CD4-positive, alpha-beta T cell treated with Interleukin-10 for 1 hour (primary cell): Measurements from ENCODE around the gene PLAGL2.

Experiments used
- DNase-seq: peaks from one replicate; pipeline ENCODE4 v3.0.0-alpha.2; 2020

The PLAGL2 gene

GRCh38 chr20:32230707-32231106, 23.2 kb upstream of the PLAGL2 start:
- DNase-seq: no peak

- no peak for DNase-seq
These were observed 21.8 kb upstream of the PLAGL2 start for GRCh38 chr20:32229251-32229747.

DNA sequence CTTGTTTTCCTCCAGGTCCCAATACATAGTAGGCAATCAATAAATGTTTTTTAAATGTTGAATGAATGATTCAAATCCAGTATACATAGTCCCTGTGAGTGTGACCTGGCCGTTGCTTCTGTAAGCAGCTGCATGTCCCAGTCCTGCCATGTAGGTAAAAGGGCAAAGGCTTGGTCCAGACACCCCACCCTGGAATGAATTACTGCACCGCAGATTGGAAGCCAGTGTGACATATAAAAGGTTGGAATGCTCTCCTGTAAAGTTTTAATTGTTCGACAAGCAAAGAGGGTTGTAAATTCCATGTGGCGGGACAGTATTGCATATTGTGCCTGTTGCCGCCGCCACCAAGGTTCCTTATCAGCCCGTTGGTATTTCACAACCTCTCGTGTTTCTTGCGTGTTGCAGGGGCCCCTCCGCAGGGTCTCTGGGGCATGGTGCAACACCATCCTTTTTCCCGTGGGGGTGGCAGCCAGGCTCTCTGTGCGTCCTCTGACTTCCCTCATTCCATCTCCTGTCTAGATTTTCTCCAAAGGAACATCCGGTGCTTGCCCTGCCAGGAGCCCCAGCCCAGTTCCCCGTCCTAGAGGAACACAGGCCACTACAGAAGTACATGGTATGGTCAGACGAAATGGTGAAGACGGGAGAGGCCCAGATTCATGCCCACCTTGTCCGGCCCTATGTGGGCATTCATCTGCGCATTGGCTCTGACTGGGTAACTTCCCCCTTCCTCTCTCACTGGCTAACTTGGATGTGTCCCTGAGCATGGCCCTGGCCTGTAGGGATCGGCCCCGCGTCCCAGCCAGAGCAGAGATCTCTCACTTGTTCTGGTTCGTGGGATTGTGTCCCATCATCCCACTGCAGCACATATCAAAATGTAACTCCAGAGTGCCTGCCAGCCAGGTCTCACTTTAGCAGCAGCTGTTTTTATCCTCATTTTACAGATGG, 20.5 kb upstream of the PLAGL2 start:
- DNase-seq: no peak

DNA sequence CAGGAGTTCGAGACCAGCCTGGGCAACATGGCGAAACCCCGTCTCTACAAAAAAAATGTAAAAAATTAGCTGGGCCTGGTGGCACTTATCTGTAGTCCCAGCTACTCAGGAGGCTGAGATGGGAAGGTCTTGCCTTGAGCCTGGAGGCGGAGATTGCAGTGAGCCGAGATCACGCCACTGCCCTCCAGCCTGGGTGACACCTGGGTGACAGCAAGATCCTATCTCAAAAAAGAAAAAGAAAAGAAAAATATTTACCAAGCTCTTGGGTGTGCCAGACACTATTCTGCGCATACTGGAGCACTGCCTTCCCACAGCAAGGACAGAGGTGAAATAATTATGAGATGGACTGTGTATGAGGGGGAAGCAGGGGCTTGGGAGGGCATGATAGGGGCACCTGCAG, 19.8 kb upstream of the PLAGL2 start:
- DNase-seq: no peak

- DNase-seq: no peak
These were observed 18.8 kb upstream of the PLAGL2 start for GRCh38 chr20:32226391-32226790.

DNA sequence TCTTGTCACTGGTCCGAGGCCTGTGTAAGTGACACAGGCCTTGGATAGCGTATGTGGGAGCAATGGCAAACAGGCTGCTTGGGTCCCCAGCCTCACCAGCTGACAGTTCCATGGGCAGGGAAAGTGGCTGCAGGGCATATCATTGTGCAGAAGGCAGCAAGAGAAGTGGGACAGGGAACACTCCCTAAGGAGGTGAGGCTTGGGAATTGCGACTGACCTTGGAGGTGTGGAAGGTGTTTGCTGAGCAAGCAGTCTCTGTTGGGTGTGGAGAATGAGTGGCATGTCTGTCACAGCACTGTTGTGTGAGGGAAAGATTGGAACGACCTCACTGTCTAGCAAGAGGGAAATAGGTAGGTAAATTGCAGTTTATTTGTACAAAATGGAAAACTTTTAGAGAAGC, 16.9 kb upstream of the PLAGL2 start:
- no peak for DNase-seq

DNA sequence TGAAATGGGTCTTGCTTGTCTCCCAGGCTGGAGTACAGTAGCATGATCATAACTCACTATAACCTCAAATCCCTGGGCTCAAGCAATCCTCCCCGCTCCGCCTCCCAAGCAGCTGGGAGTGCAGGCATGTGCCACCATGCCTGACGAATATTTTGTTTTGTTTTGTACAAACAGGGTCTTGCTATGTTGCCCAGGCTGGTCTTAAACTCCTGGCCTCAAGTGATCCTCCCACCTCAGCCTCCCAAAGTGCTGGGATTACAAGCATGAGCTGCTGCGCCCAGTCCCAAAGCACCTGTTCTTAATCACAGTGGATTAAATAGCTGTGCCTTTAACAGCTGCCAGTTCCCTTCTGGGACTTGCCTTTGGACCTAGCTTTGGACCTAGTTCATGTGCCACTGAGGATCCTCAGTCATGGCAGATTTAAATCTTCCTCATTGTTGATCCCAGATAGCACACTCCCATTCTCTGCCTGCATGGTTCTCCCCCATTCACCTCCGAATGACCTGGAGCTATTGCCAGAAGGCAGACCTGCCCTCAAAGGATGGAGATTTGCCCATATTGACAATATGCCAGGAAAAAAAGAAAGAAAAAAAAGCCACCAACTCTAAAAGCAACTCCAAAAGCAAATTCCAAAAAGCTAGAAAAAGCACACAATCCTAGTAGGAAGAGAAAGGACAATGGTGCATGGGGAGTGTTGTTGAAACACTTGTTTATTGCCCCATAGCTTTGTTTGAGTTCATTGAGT, 10.8 kb upstream of the PLAGL2 start:
- DNase-seq: no peak

DNA sequence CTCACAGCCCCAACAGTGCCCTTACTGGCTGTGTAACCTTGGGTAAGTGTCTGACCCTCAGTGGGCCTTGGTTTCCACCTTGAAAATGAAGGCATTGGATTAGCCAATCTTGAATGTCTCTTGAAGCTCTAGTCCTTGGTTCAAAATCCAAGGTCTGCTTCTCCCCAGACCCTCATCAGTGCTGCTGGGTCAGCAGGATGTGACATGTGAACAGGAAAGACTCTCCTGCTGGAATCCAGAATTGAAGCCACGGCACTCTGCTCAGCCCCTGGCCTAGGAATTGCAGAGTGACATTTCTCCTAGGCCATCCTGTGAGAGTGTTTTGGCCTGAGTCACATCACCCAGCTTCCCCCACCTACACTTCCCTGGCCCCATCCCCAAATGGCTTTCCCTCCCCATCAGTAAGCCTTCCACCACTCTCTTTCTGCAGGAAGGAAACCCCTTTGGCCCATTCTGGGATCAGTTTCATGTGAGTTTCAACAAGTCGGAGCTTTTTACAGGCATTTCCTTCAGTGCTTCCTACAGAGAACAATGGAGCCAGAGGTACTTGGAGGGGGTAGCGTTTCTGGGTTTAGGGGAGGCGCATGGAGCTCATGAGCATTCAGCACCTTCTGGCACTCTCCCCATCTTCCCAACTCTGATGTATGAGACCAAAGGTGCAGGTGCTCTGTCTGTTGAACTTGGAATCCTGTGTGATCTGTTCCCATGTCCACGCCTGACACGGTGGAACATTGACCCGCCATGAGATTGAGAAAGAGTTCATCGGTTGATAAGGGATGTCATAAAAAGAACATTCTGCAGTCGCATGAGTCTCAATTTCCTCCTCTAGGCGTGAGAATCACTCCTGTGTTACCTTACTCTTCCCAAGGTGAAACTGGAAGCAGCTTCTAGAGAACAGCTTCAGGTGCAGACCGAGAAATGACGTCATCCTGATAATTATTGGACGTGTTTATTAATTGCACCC, 8.9 kb upstream of the PLAGL2 start:
- no peak for DNase-seq

GRCh38 chr20:32215729-32216128, 8.2 kb upstream of the PLAGL2 start:
- no peak for DNase-seq

DNA sequence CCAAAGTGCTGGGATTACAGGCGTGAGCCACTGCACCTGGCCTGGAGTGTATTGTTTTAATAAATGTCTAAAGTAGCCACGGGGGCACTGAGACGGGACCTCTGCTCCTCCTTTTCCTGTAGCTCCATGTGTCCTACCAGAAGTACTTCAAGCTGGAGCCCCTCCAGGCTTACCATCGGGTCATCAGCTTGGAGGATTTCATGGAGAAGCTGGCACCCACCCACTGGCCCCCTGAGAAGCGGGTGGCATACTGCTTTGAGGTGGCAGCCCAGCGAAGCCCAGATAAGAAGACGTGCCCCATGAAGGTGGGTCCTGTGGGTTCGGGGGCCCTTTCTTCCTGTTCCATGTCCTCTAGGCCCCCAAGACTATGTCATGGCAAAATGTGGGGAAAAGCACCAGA, 7.6 kb upstream of the PLAGL2 start:
- DNase-seq: no peak

GRCh38 chr20:32213870-32214269, 6.3 kb upstream of the PLAGL2 start:
- no peak for DNase-seq

GRCh38 chr20:32209850-32210605, 2.5 kb upstream of the PLAGL2 start:
- DNase-seq: no peak

DNA sequence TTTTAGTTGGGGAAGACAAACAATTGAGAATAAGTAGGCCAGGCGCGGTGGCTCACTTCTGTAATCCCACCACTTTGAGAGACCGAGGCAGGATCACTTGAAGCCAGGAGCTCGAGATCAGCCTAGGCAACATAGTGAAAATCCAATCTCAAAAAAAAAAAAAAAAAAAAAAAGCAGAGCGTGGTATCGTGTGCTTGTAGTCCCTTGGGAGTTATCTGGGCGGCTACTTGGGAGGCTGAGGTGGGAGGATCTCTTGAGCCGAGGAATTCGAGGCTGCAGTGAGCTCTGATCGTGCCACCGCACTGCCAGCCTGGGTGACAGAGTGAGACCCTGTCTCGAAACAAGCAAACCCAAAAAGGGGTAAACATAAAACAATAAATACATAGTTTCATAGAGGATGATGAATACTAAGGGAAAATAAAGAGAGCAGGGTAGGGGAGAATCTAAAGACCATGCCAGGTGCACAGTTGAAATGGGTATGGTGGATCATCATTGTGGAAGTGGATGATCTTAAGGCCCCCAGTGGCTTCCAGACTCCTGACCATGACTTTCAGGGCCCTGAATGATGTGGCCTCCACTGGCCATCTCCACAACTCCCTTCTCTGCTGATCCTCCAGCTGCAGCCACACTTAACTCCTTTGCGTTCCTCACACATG, 1.1 kb upstream of the PLAGL2 start:
- DNase-seq: no peak

- no peak for DNase-seq
These were observed 550 bp downstream of the PLAGL2 start for GRCh38 chr20:32206760-32207625.

DNA sequence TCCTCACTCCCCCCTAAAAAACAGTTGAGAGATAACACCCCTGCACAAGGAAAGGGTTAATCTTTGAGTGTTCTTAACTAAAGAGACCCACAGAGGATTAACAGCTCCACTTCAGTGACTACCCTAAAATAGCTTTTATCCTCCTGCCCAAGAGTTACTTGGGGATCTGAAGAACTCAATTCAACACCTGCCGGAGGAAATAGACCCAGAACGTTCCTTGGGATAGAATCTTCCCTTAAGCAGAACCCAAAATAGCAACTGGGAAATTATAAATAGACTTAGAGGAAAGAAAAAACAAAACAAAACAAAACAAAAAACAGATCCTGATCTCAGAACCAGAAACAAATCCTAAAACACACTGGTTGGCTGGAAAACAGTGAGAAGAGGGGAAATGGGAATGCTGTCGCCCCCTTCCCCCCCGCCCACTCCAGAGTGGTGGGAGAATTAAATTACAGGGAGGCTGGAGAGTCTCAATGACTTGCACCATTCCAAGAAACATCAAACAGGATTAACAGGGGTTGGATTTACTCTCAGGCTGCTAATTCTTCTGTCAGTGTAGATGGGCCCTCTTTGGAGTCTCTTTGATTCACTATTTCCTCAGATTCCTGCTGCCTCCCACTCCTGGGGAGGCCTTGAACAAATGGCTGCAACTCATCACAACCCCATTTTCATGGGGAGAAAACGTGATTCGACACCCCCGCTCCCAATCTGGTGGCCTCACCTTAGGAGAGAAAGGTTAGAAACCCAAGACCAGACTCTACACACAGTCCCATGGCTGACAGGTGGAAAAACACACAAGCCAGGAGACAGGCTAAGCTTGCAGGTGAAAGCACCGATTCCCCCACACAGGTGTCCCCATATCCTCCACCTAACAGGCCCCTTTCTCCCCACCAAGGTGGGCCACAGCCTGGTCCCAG, 1.4 kb downstream of the PLAGL2 start:
- no peak for DNase-seq

DNA sequence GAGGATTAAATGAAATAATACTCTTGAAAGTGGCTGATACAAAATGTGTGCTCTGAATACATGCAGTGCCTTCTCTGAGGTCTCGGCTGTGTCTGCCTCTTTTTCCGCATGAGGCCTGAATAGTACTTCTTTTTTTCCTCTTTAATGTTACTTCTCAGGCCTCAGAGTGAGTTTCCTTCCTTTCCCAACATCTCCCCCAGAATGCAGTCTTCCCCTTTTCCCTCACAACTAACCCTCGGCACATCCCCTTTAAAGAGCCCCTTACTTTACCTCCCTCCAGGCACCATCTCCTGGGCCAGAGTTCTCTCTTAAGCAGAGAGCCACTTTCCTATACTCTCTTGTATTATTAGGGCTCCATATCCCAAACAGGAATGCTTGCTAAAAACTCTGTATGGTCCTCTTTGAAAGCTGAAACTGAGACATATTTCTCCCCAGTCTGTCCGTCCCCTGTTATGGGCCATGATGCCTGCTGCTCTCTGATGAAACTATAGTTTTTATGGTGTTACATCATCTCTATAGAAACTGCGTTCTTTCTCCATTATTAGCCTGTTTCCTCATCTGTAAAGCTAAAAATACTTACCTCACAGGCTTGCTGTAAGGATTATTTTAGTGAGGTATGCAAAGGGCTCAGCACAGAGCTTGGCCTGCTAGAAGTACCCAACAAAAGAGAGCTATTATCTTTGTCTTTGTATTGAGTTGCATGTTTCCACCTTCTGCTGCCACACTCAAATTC, 2.3 kb downstream of the PLAGL2 start:
- no peak for DNase-seq

- DNase-seq: no peak
These were observed 3.1 kb downstream of the PLAGL2 start for GRCh38 chr20:32204205-32205109.
